MM.1S (cell line): ENCODE data around the gene CDKL5.

Experiments used
- CTCF ChIP-seq: fragments of 300-600 bp; sonication (generic); IDR thresholded peaks from 2 replicates; pipeline ENCODE4 v1.5.1; 2016; ENCODE audit warnings: antibody characterized with exemption, low read length, mixed read lengths
- EZH2 ChIP-seq: fragments of 300-600 bp; sonication (generic); optimal IDR thresholded peaks from 2 replicates; pipeline ENCODE3; 2017; ENCODE audit warnings: low read depth, mild to moderate bottlenecking, antibody characterized with exemption, low read length, mixed read lengths
- EZH2phosphoT487 ChIP-seq: fragments of 300-600 bp; sonication (generic); IDR thresholded peaks from 2 replicates; pipeline ENCODE4 v1.6.1; 2018; ENCODE audit warnings: antibody characterized with exemption, low read length

DNA sequence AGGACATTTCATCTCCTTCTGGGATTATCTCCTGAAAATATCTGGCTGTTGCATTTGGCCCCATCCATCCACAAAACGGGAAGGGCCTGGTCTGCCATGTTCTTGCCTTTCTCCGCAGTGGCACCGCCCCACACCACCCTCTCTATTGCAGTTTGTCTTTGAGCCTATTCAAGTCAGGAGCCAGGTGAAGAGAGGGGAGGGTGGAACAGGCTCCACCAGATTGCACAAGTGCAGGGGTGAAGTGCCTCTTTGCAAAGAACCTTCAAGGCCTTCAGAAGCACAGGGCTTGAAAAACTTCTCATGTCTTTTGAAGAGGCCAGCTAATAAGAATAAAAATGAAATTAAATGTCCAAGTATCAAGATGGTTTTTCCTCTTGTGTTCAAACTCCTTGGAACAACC is 217.8 kb downstream of the CDKL5 start:
- TF ChIP-seq CTCF: no peak
- no peak for TF ChIP-seq EZH2phosphoT487
- no peak for TF ChIP-seq EZH2
